GM21515 (cell line): Measurements from ENCODE around the gene RNF227.

Experiments
- ATAC-seq: cut with Tn5 transposase; IDR thresholded peaks from one replicate; pipeline ENCODE4 v1.9.1; 2021; ENCODE audit not compliant: unreplicated experiment

The RNF227 gene

DNA sequence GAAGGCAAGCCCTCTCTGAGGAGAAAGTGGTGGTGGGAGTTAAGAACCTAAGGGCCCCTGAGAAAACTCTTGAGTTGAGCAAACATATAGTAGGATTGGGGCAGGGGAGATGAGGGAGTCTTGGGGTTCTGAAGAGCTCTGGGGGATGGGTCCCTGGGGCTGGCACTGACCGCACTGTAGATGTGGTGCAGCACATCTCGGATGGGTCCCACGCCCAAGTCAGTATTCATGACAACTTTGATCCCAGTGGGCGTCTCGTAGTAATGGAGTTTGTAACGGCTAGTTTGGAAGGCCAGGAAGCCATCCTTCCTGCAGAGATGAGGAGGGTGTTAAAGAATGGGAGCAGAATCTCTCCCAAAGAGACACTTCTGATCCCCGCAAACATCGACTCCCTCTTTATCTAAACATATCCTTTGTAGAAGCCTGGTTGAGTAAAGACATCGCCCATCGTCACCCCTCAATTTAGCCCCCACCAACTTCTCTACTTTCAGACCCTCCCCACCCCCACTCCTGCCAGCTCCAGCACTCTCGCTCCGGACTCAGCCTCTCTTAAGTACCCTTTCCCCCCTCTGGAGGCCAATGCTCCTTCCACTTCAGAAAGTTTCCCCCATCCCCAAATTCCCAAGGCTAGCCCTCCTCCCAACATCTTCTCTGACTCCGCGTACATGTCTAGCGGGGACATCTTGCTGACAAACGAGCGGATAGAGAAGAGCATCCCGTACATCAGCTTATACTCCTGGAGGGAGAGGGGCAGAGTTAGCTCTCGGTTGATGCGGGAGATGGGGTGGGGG is 14.9 kb upstream of the RNF227 start:
- ATAC-seq: no peak

DNA sequence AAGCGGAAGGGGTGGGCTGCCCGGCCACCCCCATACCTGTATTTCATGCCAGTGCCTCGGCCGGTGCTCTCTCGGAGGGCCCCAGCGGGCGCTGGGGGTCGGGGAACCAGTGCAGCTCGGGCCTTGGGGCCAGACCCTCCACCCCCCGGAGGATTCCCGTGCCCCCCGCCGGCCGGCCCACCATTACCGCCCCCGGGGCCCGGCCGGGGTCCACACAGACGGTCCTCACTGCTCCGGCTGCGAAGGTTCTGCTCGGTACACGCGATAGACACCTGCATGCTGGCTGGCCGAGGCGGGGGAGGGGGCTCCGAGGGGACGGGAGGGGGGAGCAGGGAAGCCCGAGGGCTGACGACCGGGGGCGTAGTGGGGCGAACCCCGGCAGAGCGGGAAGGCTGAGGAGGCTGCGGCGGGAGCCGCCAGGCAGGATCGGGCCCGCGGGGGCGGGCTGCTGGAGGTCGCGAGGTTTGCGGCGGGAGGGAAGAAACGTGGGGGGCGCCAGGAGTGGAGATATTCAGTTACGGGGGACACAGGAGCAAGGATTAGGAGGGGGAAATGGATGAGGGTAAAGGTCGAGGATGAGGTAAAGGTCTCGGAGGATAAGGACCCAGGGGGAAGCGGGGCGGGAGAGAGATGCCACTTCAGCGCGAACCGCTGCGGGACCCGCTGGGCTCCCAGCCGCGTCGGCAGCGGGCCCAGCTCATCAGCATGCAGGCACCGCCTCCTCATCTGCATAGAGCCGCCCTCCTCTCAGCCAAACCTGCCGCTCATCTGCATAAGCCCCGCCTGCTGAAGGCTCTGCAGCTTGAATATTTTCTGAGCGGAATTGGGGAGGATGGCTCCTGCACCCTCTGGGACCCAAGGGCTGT is 13.3 kb upstream of the RNF227 start, which contains the start of gene KCNAB3:
Gene KCNAB3 (minus strand): TSS at position 699 of the 866 bp plus-strand sequence. CDS start 421 bp downstream, at position 278.
- no peak for ATAC-seq

DNA sequence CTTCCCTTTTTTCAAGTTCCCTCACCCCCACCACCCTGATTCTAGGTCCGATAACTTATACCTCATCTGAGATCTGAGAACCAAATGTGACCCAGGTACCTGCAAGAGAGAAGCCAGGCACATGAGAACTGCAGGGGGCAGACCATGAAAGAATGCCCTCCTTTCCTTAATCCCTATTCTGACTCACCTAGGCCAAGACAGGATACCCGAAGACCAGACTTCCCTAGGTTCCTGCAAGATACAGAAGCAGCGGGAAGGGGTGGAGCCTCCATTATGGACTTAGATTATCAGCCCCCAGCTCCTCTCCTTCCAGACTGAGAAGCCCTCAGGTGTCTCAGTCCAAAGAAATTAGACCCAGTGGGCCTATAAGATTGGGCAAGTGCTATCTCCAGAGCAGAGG is 11.5 kb upstream of the RNF227 start:
- ATAC-seq: no peak

DNA sequence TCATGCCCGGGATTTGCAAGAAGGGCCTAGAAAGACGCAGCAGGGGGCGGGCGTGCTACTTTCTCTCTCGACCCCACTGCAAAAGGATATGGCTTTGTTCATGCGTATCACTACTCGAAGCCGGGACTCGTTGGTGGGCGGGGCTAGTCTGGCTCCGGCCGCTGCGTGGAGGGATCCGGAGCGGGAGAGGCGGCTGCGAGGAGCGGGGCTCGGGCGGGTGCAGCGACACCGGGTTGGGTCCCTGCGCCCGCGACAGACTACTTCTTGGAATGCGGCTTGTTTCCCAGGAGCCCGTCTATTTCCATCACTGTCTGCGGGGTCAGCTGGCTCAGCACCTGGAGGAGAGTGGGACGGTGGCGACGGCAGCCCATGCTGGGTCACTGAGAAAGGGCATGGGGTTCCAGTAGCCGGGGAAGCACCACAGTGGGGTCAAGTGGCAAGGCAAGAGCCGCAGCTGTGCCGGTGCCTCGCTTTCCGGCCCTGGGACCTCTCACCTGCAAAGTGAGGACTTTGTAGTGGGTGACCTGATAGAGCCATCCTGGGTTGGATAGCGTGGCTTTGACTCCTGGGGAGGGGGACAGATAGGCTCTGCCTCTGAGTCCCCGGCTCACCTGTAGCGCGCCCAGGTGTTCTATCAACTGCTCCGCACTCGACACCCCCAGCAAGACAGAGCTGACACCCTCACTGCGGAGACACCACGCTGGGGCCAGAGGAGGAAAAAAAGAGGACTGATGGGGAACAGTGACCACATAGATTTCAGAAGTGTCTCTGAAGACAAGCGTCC is 6.9 kb upstream of the RNF227 start:
- no peak for ATAC-seq

DNA sequence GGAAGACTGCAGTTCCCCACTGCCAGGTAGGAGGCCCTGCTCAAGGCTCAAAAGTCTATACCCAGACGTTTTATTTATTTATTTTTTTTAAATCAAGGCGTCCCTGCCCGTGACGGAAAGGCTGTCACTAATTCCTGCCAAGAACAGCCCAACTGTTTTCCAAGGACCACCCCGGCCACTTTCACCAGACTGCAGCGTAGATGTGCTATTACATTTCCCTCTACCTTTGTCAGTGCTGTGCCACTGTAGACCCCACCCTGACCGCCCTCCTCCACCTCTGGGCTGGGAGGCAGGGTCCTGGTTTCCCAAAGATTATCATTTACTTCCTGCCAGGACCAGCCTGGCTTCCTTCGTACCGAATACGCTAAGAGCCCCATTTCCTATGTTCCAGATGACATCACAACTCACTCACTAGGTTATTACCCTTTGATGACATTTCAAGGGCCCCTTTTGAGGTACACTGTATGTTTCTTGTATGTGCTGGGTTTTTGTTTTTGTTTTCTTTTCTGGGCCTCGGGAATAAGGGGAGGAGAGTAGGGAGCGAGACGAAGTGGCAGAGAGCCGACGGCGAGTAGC is 6.3 kb upstream of the RNF227 start:
- no peak for ATAC-seq

DNA sequence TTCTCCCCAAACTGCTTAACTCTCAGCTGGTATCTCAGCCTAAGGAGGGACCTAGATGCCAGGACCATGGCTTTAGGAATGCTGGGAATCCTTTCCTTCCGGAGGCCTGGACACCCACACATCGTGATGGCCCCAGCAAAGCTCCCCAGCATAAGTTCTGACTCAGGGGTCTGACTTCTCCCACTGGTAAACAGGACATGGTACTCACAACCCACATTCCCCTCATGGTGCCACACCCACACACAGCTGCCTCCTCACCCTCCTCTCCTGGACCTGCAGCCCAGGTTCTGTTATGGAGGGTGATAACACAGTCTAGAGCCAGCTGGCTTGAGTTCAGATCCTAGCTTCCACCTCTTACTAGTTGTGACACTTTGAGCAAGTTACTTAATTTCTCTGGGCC is 719 bp upstream of the RNF227 start:
- ATAC-seq: no peak

DNA sequence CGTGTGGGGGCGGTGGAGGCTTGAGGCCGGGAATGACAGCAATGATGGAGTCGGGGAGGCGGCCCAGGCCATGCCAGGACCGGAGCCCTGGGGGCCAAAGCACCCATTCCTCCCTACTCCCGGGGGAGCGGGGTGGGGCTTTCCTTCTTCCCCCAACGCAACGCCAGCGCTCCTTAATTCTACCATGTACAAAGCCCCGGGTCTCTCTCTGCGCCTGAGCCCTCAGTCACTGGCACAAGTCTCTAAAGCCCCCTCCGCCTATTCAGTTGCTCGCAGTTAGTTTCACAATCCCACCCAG is 245 bp upstream of the RNF227 start:
- no peak for ATAC-seq

DNA sequence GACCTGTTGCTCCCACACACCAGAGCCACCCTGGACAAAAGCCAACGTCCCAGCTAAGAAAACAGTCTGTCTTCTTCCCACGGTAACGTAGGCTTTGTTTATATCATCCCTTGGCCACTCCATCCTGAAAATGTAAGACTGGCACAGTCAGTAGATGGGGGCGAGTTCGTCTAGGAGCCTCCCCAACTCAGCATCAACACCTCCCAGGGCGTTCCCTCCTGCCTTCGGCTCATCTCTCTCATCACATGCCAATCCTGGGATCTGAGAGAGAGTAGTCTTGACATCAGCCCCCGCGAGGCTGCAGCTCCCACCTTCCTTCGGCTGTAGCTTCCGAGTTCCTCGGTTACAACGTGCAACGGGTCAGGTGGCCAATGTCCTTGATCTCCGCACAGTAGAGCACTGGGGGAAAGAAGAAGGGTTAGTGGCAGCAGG is 894 bp downstream of the RNF227 start:
- ATAC-seq: no peak

DNA sequence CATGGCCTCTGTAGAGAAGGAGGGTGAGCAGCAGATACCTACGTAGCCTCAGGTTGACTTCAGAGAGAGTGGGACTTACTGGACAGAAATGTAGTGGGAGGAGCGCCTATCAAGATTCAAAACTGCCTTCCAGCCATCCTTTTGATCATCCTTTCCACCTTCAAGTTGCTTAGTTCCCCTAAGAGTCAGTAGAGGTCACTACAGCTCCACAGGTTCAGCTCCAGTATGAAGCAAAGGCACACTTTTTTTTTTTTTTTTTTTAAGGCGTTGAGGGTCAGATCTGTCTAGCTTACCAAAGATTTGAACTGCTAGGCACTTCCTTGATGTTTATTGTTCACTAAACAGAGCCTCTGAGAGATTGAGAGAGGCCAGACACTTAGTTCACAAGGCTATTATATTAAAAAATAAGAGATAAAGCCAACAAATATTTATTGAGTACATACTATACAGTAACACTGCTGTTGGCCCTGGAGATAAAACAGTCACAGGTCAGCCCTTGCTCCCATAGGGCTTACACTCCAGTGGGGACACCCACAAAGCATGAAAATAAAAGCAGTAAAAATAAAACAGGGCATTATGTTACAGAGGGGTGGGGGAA is 3.1 kb downstream of the RNF227 start:
- no peak for ATAC-seq

DNA sequence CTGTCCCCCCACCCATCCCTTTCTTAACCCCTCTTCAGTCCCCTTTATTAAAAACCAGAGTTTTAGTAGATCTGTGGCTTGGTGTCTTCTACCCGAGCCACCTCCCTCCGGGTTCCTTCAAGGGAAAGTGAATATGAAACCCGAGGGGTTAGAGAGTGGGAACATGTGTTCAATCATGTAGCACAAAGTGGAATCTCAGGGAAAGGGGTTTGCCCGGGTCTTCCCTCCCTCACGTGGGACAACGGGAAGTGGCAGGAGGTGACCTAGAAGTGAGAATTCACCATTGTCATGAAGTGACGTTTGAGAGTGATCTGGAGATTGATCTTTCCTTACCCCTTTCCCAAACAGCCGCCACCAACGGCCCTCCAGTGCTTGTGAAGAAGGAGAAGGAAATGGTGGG is 5.0 kb downstream of the RNF227 start:
- no peak for ATAC-seq

DNA sequence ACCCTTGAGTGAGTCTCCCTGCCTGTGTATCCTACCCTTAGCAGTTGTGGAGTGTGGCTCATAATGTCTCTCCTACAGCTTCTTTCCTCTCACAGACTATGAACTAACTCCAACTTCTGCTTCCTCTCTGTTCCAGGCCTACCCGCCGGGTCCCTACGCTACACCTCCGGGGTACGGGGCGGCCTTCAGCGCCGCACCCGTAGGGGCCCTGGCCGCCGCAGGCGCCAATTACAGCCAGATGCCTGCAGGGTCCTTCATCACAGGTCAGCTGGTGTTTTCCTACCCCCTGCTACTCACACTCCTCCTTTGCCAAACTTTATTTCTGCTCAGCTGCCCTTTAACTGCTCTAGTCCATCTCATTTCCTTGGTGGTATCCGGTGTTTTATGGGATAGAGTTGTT is 5.4 kb downstream of the RNF227 start:
- no peak for ATAC-seq

DNA sequence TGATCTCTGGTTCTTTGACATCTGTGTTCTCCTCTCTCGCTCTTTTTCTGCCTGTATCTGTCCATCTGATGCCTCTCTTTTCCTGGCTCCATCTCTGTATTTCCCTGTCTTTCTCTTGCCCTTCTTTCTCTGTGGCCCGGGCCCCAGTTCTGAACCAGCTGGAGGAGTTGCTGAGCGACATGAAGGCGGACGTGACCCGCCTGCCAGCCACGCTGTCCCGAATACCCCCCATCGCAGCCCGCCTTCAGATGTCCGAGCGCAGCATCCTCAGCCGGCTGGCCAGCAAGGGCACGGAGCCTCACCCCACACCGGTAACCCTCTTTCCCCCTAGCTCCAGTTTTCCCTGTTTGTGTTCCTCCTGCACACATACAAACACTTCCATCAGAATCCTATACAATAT is 5.8 kb downstream of the RNF227 start:
- ATAC-seq: no peak

DNA sequence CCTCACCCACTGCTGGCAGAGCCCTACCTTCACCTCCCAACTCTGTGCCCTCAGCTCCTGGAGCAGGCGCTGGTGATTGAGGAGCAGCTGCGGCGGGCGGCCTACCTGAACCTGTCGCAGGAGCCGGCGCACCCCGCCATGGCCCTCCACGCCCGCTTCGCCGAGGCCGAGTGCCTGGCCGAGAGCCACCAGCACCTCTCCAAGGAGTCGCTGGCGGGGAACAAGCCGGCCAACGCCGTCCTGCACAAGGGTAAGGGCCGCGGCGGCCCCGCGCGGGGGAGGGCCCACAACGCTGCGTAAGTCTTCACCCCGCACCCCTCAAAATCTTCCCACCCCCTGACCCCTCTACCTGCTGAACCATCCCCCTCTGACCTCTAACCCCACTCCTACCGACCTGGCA is 7.0 kb downstream of the RNF227 start:
- no peak for ATAC-seq

DNA sequence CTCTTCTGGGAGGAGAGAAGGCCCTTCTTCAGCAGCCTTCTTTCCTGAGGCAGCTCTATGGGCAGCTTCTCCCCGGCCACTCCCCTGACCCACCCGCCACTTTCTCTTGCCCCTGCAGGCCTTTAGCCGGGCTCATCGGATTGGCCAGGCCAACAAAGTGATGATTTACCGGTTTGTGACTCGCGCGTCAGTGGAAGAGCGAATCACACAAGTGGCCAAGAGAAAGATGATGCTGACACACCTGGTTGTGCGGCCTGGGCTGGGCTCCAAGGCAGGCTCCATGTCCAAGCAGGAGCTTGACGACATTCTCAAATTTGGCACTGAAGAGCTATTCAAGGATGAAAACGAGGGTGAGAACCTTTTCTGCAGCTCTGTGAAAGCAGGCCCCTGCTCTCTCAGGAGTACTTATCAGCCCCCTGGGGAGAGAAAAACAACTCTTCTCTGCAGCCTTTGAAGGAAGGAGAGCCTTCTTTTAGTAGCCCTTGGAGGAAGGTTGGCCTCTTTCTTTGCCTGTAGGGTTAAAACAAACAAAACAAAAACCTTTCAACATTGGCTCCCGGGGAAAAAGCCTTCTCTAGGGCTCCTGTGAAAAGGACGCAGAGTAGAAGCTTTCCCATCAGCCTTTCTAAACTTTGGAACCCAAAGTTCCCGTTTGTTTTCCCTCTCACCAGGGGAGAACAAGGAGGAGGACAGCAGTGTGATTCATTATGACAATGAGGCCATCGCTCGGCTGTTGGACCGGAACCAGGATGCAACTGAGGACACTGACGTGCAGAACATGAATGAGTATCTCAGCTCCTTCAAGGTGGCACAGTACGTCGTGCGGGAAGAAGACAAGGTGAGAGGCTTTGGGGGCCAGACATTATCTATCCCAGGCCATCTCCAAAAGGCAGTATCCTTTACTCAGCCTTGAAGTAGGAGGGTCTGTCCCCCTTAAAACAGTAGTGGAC is 12.7 kb downstream of the RNF227 start:
- no peak for ATAC-seq

DNA sequence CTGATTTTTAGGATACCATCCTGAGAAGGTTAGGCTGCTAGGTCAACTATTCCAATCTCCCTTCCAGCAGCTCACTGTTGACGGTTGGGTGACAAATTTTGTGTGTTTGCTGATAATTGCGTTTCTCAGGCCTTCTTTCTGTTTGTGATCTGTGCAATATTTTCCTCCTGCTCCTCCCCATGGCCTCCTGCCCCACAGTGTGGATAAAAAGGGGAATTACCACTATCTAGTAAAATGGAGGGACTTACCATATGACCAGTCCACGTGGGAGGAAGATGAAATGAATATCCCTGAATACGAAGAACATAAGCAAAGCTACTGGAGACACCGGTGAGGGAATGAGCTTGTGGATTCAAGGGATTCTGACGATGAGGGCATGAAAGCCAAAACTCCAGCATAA is 18.3 kb downstream of the RNF227 start:
- no peak for ATAC-seq

DNA sequence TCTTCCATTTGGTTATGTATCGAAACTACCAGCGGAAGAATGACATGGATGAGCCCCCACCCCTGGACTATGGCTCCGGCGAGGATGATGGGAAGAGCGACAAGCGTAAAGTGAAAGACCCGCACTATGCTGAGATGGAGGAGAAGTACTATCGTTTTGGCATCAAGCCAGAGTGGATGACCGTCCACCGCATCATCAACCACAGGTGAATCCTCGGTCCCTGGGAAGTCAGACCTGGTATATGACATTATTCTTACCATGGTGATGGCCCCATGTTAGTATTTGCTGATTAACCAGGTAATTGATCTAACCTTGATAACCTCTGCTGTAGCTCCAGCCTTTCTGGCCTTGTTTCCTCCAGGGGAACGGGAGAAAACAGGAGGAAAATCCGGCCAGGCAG is 19.0 kb downstream of the RNF227 start:
- ATAC-seq: no peak

DNA sequence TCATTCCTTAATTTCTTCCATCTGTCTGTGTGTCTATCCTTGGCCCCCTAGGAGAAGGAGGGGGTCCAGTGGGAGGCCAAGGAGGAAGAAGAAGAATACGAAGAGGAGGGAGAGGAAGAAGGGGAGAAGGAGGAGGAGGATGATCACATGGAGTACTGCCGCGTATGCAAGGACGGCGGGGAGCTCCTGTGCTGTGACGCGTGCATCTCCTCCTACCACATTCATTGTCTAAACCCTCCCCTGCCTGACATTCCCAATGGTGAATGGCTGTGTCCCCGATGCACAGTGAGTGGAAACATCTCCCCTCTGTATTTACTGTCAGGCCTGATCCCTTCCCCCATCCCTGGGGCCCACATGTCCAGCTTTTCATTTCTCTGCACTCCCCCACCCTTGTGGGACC is 21.2 kb downstream of the RNF227 start:
- no peak for ATAC-seq

DNA sequence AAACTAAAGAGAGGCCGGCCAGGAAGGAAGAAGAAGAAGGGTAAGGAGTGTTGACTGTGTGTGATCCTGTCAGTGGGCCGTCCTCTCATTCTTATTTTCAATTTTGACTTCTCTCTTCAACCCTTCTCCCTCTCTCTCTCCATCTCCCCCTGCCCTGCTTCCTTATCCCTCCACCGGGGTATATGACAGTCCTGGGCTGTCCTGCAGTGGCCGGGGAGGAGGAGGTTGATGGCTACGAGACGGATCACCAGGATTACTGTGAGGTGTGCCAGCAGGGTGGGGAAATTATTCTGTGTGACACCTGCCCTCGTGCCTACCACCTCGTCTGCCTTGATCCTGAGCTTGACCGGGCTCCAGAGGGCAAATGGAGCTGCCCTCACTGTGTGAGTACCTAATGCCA is 21.9 kb downstream of the RNF227 start:
- no peak for ATAC-seq

DNA sequence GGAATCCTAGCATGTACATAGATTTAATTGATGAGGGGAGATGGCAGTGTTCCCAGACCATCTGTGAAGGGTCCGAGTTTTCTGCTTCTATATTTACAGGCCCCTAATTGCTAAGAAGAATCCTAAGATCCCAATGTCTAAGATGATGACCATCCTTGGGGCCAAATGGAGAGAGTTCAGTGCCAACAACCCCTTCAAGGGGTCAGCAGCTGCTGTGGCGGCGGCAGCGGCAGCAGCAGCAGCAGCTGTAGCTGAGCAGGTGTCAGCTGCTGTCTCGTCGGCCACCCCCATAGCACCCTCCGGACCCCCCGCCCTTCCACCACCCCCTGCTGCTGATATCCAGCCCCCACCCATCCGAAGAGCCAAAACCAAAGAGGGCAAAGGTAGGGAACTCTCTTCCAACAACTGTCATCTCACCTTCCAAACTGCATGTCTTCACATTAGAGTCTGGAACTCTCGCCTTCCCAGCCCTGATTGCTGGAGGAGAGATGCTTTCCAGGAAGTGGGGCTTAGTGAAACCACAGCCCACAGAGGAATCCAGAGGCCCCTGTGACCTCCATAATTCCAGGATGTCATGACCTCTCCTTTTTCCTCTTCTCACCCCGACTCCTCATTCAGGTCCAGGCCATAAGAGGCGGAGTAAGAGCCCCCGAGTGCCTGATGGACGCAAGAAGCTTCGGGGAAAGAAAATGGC is 22.8 kb downstream of the RNF227 start:
- no peak for ATAC-seq
